ENCODE measurements around the gene MCF2L2. TPM values are rescaled to one million over a fixed set of nuclear protein-coding genes. Genes with fewer than 3 reads are reported as not detected.

Gene MCF2L2
- total and polyA plus RNA-seq, 9 of the 15 experiments (the other 6 are each of a cell fraction or from before 2014, with no cell fraction given) = 0.56 to 4.2 (median 3.0) TPM

- peak; percentile 15 for TF ChIP-seq PRDM10 (IDR thresholded peaks at IDR 0.05; ENCODE audit: partially characterized antibody)
- no peak for TF ChIP-seq GTF2F1 (IDR thresholded peaks at IDR 0.05; ENCODE audit: low read depth, low read length)
- no peak for TF ChIP-seq NR2C1 (IDR thresholded peaks at IDR 0.05)
- peak; percentile 53; the same call in 1 of the 2 replicates for TF ChIP-seq NR2C1 (tag; IDR thresholded peaks at IDR 0.05)
- no peak for TF ChIP-seq GMEB1 (CRISPR knock-in tag; IDR thresholded peaks at IDR 0.05)
- TF ChIP-seq ZNF830 (CRISPR knock-in tag; IDR thresholded peaks at IDR 0.05) = no peak; the same call in 1 of the 2 replicates
- no peak for TF ChIP-seq NELFE (IDR thresholded peaks at IDR 0.05; ENCODE audit: insufficient read depth, insufficient read length)
- no peak for TF ChIP-seq KLF1 (tag; IDR thresholded peaks at IDR 0.05)
- TF ChIP-seq BCOR (IDR thresholded peaks at IDR 0.05) = 0 out of 2 replicates have a peak, but pooled peaks have one; percentile 7
- TF ChIP-seq SMC3 (conservative IDR thresholded peaks at IDR 0.05; ENCODE audit: insufficient read depth, low read depth, low read length) = no peak
- TF ChIP-seq RFX7 (CRISPR knock-in tag; IDR thresholded peaks at IDR 0.05) = no peak
- TF ChIP-seq SP2 (IDR thresholded peaks at IDR 0.05; ENCODE audit: extremely low read depth, low read depth, low read length, poor library complexity, severe bottlenecking) = no peak
- peak; percentile 66 for TF ChIP-seq SP1 (CRISPR knock-in tag; IDR thresholded peaks at IDR 0.05)
- TF ChIP-seq TAF9B (IDR thresholded peaks at IDR 0.05; ENCODE audit: partially characterized antibody) = no peak
- TF ChIP-seq NFE2L1 (tag; IDR thresholded peaks at IDR 0.05; ENCODE audit: borderline replicate concordance, low read depth) = no peak
- TF ChIP-seq RNF219 (CRISPR knock-in tag; IDR thresholded peaks at IDR 0.05) = no peak
- TF ChIP-seq ZNF699 (CRISPR knock-in tag; IDR thresholded peaks at IDR 0.05; ENCODE audit: insufficient replicate concordance) = no peak
- no peak for TF ChIP-seq CTCF (IDR thresholded peaks at IDR 0.05 in 2 of 3, conservative IDR thresholded peaks at IDR 0.05 in 1 of 3; ENCODE audit: insufficient read depth in 2 of 3, low read depth in 1 of 3, low read length in 3 of 3)
Measured at GRCh38 chr3:183428447-183429211, at the start of gene MCF2L2 (continued).
